GM20431 (cell line): ENCODE data around the gene CACNA1A.

Source experiments
- in situ Hi-C: fragments of 300-500 bp; cut with MseI, MboI; formaldehyde crosslinking; loops from one replicate; pipeline ENCODE4 v1.15.0; 2020; ENCODE audit warnings: low sequenced_read_pairs; ENCODE audit not compliant: unreplicated experiment

Gene CACNA1A

GRCh38 chr19:13252569-13253335 lies 253.5 kb downstream of the CACNA1A start:
- in situ Hi-C loops, result loop anchor here (10.0 kb wide), 1 partner anchor 48 kb away; no protein-coding TSS in a partner anchor

- in situ Hi-C loops, result no loop called here
Observed at GRCh38 chr19:13244920-13245319, 261.4 kb downstream of the CACNA1A start.

DNA sequence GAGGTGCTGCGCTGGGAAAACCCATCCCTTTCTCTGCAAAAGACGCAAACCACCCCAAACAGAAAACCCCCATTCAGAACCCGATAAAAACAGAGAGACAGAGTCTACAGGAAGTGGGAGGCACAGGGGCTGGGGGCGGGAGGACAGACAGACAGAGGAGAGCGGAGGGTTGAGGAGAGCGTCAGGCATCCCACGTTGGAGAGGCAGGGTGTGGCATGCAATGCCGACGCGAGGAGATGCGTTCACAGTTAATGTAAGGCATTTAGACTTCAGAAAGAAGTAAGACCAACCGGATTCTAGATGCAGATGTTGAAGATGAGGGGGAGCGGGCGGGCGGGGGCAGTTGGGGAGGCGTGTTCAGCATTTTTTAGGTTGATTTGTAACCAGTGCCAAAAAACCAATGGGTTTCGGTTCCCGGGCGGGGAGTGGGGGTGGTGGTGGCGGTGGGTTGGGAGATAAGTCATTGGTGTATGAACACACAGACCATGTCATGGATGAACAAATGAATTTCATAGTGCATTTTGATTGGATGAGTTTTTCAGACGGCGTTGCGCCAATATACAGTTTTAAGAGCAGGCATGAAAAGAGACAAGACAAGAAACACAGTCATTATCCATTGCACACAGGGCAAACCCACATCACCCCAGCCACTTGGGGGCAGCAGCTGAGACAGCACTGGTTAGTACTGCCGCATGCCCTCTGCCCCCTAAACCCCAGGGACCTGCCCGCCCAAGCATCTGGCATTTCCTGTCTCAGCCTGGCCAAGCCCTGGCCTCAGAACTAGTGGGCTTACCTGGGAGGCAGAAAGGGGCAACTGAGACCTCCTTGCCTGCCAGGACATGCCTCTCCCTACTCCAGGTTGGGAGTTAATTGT lies 264.8 kb downstream of the CACNA1A start:
- in situ Hi-C loops, result no loop called here

DNA sequence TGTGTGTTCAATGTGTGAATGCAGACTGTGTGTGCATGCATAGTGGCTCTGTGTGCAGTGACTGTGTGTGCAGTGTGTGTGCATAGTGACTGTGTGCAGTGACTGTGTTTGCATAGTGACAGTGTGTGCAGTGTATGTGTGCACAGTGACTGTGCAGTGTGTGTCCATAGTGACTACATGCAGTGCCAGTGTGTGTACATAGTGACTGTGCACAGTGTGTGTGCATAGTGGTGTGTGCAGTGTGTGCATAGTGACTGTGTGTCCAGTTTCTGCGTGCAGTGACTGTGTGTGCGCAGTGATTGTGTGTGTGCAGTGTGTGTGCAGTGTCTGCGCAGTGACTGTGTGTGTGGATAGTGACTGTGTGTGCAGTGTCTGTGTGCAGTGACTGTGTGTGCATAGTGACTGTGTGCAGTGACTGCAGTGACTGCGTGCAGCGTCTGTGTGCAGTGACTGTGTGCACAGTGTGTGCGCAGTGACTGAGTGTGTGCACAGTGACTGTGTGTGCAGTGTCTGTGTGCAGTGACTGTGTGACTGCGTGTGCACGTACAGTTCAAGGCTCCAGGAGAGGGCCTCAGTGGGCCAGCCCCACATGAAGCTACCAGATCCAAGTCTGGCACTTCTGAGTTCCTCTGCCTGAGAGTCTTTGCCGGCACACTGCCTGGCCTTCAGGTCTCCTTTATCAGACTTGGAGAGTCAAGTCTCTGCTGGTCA lies 265.8 kb downstream of the CACNA1A start:
- in situ Hi-C loops, result no loop called here

DNA sequence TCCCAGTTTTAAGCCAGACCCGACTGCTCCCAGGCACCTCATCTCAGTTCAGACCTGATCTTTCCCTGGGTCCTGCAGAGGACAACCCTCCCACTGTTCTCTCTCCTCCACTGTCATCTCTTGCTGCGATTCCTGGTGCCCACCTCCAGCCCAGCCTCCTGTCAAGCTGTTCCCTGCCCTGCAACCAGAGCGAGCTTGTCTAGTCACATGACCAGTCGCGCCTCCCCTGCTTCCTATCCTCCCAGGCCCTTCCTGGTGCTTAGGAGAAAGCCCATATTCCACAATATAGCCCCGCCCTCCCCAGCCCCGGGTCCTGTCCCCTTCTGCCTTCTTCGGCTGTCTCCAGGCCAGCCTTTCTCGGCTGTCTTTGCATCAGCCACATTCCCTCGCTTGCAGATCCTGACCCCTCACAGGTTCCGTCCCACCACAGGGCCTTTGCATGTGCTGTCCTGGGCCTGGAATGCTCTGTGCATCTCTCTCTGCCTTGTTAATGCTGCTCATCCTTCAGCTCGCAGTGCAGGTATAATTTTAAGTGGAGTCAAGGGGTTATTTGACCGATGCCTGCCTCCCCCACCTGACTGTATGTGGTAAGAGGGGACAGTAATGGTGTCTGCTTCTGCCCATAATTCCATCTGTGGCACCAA lies 267.3 kb downstream of the CACNA1A start:
- in situ Hi-C loops, result no loop called here

DNA sequence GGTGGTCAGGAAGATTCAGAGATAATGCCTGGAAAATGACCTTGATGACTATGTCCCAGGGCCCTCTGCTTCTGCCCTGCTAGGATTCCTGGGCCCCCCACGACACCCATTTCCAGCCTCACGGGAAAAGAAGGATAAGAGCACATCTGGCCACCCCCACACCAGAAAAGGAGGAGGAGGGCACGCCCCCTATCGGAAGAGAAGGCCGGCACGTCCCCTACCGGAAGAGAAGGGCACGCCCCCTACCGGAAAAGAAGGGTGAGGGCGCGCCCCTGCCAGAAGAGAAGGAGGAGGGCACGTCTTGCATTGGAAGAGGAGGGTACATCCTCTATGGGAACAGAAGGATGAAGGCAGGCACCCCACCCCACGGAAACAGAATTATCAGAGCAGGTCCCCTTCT lies 271.8 kb downstream of the CACNA1A start:
- in situ Hi-C loops, result no loop called here

DNA sequence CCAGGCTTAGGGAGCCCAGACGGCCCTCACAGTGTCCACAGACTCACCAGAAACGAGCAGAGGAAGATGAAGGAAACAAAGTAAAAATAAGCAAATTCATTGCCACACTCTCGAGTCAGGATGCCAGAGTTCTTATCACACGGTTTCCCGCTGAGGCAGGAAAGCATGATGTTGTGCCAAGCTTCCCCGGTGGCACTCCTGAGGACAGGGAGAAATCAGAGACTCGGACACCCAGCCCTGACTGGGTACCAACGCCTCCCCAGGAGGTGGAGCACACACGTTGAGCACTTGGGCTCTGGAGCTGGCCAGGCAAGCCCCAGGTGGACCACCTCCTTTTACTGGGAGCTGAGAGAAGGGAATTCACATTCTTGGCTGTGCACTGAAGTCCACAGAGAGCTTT lies 274.6 kb downstream of the CACNA1A start:
- in situ Hi-C loops, result no loop called here

DNA sequence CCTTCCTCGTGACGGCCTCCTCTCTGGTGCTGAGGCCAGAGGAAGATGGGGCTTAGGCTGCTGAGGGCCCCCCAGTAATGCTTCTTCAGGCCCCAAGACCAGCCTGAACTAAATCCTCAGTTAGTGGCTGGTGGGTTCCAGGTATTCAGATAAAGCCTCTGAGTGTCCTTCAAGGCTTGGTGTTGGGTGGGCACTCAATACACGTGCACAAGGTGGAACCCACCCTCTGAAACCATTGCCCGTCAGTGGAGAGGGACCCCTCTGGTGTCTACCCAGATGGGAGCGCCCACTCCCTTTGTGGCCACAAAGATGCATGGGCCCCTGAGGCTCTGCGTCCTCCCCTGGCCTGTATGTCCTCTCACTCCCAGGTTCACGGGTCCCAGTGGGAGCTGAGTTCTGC lies 277.0 kb downstream of the CACNA1A start:
- in situ Hi-C loops, result no loop called here

- in situ Hi-C loops, result no loop called here
Observed at GRCh38 chr19:13228561-13228960, 277.7 kb downstream of the CACNA1A start.

DNA sequence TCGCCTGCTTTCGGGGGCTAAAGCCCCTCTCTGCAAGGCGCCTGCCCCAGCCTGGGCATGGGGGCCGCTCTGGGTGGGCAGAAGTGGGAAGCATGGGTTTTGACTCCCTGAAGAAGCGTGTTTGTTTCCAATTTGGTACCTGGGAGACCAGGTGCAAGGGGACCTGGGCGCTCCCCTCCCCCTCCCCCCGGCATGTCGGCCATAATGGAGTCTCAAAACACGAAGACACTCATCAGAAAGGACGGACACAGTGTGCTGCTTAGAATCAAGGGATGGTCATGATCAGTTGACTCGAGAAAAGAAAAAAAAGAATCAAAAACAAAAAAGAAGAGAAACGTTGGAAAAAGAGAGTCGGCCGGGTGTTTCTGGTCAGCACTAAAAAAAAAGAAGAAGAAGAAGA lies 279.3 kb downstream of the CACNA1A start:
- in situ Hi-C loops, result no loop called here

GRCh38 chr19:13225973-13226865 lies 280.1 kb downstream of the CACNA1A start:
- in situ Hi-C loops, result no loop called here

GRCh38 chr19:13225085-13225484 lies 281.2 kb downstream of the CACNA1A start:
- in situ Hi-C loops, result no loop called here

- in situ Hi-C loops, result no loop called here
Observed at GRCh38 chr19:13220847-13221246, 285.4 kb downstream of the CACNA1A start.

DNA sequence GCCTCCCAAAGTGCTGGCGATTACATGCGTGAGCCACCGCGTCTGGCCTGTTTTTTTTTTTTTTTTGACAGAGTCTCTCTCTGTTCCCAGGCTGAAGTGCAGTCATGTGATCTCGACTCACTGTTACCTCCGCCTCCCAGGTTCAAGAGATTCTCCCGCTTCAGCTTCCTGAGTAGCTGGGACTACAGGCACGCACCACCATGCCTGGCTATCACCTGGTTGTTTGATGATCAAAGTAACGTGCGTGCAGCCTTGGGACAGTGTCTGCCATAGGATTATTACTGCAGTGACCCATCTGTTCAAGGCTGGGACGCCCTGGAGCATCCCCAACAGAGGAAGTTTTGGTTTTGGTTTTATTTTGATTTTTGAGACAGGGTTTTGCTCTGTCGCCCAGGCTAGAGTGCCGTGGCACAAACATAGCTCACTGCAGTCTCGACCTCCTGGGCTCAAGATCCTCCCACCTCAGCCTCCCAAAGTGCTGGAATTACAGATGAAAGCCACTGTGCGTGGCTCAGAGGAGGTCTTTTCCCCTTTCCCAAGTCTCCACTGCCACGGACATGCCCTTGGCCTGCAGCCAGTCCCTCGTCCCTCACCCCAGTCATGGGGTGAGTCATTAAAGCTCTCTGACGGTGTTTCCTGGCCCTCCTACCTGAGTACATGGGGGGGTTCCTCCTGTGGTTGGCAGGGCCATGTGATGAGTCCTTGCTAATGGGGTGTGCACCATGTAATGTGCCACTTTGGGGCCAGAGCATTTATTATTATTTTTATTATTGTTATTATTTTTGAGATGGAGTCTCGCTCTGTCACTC lies 290.5 kb downstream of the CACNA1A start:
- in situ Hi-C loops, result no loop called here

DNA sequence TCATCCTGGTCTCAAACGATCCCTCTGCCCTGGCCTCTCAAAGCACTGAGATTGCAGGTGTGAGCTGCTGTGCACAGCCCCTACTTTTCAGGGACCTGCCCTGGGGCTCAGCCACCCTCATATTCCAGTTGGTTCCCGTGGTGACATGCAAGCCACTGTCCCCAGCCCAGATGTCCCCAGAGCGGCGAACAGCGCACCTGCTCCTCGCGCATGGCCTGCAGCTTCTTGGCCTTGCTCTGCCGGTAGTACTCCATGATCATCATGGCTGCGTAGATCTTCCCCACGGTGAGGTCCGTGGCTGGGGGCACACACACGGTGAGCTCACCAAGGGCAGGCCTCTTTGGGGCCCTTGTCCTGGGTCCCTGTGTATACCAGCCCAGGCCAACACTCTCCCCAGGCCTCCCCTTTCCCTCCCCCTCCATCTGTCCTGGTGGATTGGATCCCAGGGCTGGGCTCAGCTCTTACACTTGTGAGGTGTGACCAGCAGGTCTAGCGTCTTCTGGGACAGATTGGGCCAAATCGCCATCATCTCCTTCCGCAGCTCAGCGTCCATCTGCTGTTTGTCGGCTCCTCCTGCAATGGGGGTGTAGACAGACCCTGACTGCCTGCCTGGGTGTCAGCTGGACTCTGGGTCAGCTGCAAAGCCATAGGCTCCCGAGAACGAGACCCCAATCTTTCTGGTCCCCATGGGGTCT lies 292.1 kb downstream of the CACNA1A start:
- in situ Hi-C loops, result no loop called here

GRCh38 chr19:13212759-13213330 lies 293.4 kb downstream of the CACNA1A start:
- in situ Hi-C loops, result no loop called here
